Caco-2 (cell line): ENCODE measurements around the gene RIPOR3. TPM values are rescaled to one million over a fixed set of nuclear protein-coding genes. Genes with fewer than 3 reads are reported as not detected.
A peak's percentile ranks its signal among the peaks of the same experiment; 100 is the strongest.

ENCODE experiments used
- BruUV-seq: library from RNA; stranded (reverse); fragments of 400-500 nt; replicated peaks from 2 replicates; lab custom pipeline; 2021; lab: Mats Ljungman, UMichigan
- CTCF ChIA-PET: fragments of 300-600 bp; sonication (Branson Sonifier 250); formaldehyde crosslinking; loops from one replicate; lab custom pipeline; 2022; ENCODE audit warnings: antibody characterized with exemption; lab: Charles Lee
- POLR2A ChIA-PET: fragments of 300-600 bp; sonication (Branson Sonifier 250); formaldehyde crosslinking; loops from one replicate; lab custom pipeline; 2022; ENCODE audit warnings: antibody characterized with exemption; lab: Charles Lee
- DNase-seq, 2 experiments: peaks; one replicate each; pipeline versions ENCODE4 v3.0.0 to v3.0.0-alpha.2; 2020 to 2022
- H3K27me3 ChIP-seq: replicated peaks from 2 replicates; pipeline ENCODE4 v1.6.0; 2011; ENCODE audit warnings: low read length; ENCODE audit not compliant: control insufficient read depth, insufficient read depth
- H3K36me3 ChIP-seq: 2 replicates; pipeline ENCODE4 v1.5.1; 2011; ENCODE audit warnings: low read length; ENCODE audit not compliant: control insufficient read depth, insufficient read depth
- H3K4me1 ChIP-seq: fragments of 250-450 bp; sonication (Bioruptor Pico); 2 replicates; pipeline ENCODE4 v1.5.1; 2020; ENCODE audit warnings: mild to moderate bottlenecking
- H3K4me3 ChIP-seq: 2 replicates; pipeline ENCODE4 v1.5.1; 2011; ENCODE audit warnings: low read depth, mild to moderate bottlenecking, control low read depth, low read length
- H3K9me3 ChIP-seq: fragments of 250-450 bp; sonication (Bioruptor Pico); 2 replicates; pipeline ENCODE4 v1.5.1; 2020; ENCODE audit warnings: mild to moderate bottlenecking, moderate library complexity
- H3K27ac Mint-ChIP-seq: one replicate; pipeline ENCODE4 v1.8.0; 2022; ENCODE audit warnings: mixed read lengths; ENCODE audit not compliant: unreplicated experiment
- H3K27me3 Mint-ChIP-seq: one replicate; pipeline ENCODE4 v1.8.0; 2022; ENCODE audit warnings: mixed read lengths; ENCODE audit not compliant: insufficient read depth, unreplicated experiment
- H3K36me3 Mint-ChIP-seq: one replicate; pipeline ENCODE4 v1.8.0; 2022; ENCODE audit warnings: mild to moderate bottlenecking, mixed read lengths; ENCODE audit not compliant: insufficient read depth, unreplicated experiment
- H3K4me1 Mint-ChIP-seq: one replicate; pipeline ENCODE4 v1.8.0; 2022; ENCODE audit warnings: low read depth, mixed read lengths; ENCODE audit not compliant: unreplicated experiment
- H3K4me3 Mint-ChIP-seq: one replicate; pipeline ENCODE4 v1.8.0; 2022; ENCODE audit warnings: mild to moderate bottlenecking, moderate library complexity, mixed read lengths; ENCODE audit not compliant: unreplicated experiment
- H3K9me3 Mint-ChIP-seq: one replicate; pipeline ENCODE4 v1.8.0; 2022; ENCODE audit warnings: mixed read lengths; ENCODE audit not compliant: unreplicated experiment
- CTCF ChIP-seq, 2 experiments: fragments of 200-600 bp in 1 of 2; IDR thresholded peaks; 1 replicate in 1 of 2; 2 replicates in 1 of 2; pipeline versions ENCODE4 v1.5.1 to v1.8.0; 2011 to 2022; ENCODE audit warnings: antibody characterized with exemption in 1 of 2, control low read depth in 1 of 2, inconsistent platforms in 1 of 2, low read depth in 1 of 2, low read length in 1 of 2, mild to moderate bottlenecking in 1 of 2, moderate library complexity in 1 of 2; ENCODE audit not compliant: insufficient read depth in 1 of 2, severe bottlenecking in 1 of 2, unreplicated experiment in 1 of 2
- intact Hi-C: fragments of 100-400 bp; cut with micrococcal nuclease; formaldehyde crosslinking; loops from one replicate; pipeline ENCODE4 v1.10.0; 2022; ENCODE audit not compliant: unreplicated experiment
- total RNA-seq: library from RNA; stranded (reverse); gene quantifications from 2 replicates; pipeline ENCODE4 v1.2.3, GENCODE V29; 2022

Gene RIPOR3
- total RNA-seq, 1 experiment from 2014 or later: 0.18 TPM

- Mint-ChIP-seq H3K36me3 (no peaks in the 10 kb centered on the region), H3K27ac (no peak overlapping the region)
- CTCF ChIA-PET: interaction anchor here (0.7 to 2.0 kb wide), 3 partner anchors 9 to 121 kb away, joined by 3 to 7 read pairs (median 3); no protein-coding TSS in a partner anchor
Observed at GRCh38 chr20:50617022-50617421, 74.3 kb downstream of the RIPOR3 start.

GRCh38 chr20:50615407-50615806, 75.9 kb downstream of the RIPOR3 start:
- TF ChIP-seq CTCF (IDR thresholded peaks at IDR 0.05; ENCODE audit: insufficient read depth in 1 of 2, low read depth in 1 of 2, low read length in 1 of 2, severe bottlenecking in 1 of 2, unreplicated experiment in 1 of 2): no peak
- H3K27ac Mint-ChIP-seq: peak overlapping the region; percentile 1
- no peaks in the 10 kb centered on the region for H3K9me3 Mint-ChIP-seq
- H3K4me3 ChIP-seq: no peak overlapping the region
- no peaks in the 10 kb centered on the region for H3K36me3 ChIP-seq
- CTCF ChIA-PET: interaction anchor here (0.6 kb wide), 1 partner anchor 19 kb away, joined by 7 read pairs; no protein-coding TSS in a partner anchor
- H3K36me3 Mint-ChIP-seq: no peaks in the 10 kb centered on the region
- POLR2A ChIA-PET: no interaction called here
- no TSS peak for BruUV-seq
- H3K4me3 Mint-ChIP-seq: no peak overlapping the region
- H3K4me1 ChIP-seq: no peaks in the 10 kb centered on the region
- no peaks in the 10 kb centered on the region for H3K4me1 Mint-ChIP-seq
- no peak for DNase-seq
- H3K27me3 ChIP-seq: no peaks in the 10 kb centered on the region
- intact Hi-C loops: no loop called here
- H3K9me3 ChIP-seq: no peaks in the 10 kb centered on the region
- H3K27me3 Mint-ChIP-seq: no peaks in the 10 kb centered on the region

More at GRCh38 chr20:50617022-50617421, 74.3 kb downstream of the RIPOR3 start:
- Mint-ChIP-seq H3K4me3 (no peak overlapping the region), H3K4me1 (no peaks in the 10 kb centered on the region), H3K9me3 (no peaks in the 10 kb centered on the region), H3K27me3 (no peaks in the 10 kb centered on the region)
- H3K36me3 ChIP-seq: no peaks in the 10 kb centered on the region
- no TSS peak for BruUV-seq
- peaks cover 5% of the 10 kb centered on the region; the same call in 1 of the 2 replicates for H3K9me3 ChIP-seq
- no peaks in the 10 kb centered on the region for H3K4me1 ChIP-seq
- POLR2A ChIA-PET: no interaction called here
- no peaks in the 10 kb centered on the region for H3K27me3 ChIP-seq
- no peak for DNase-seq
- intact Hi-C loops: no loop called here
- H3K4me3 ChIP-seq: no peak overlapping the region
- TF ChIP-seq CTCF (IDR thresholded peaks at IDR 0.05; ENCODE audit: insufficient read depth in 1 of 2, low read depth in 1 of 2, low read length in 1 of 2, severe bottlenecking in 1 of 2, unreplicated experiment in 1 of 2): no peak

DNA sequence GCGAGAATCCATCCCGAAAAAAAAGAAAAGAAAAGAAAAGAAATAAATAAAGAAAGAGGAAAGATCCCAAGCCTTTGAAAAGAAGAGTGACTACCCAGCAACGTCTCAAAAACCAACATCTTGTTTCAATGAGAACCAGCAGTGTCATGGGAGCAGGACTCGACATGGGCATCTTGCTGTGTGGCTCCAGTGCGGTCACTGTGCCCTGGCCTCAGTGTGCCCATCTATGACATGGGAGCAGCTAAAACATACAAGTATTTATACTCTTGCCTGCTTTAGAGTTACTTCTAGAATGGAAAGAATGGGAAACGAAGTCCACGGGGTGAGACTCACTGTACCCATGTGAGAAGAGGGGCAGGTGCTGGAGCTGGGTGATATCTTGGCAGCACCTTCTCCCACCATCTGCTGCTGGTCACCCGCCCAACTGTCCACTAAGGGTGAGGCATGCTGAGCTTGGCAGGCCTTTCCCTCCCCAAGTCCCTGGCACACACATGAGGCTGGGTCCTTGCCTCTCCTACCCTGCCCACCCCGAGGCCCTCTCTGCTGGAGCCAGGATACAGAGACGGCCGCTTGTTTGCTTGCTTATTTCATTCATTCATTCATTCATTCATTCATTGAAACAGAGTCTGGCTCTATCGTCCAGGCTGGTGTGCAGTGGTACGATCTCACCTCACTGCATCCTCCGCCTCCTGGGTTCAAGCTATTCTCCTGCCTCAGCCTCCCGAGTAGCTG, 77.7 kb downstream of the RIPOR3 start:
- DNase-seq: no peak
- H3K36me3 ChIP-seq: no peaks in the 10 kb centered on the region
- no TSS peak for BruUV-seq
- no peaks in the 10 kb centered on the region for H3K4me1 Mint-ChIP-seq
- TF ChIP-seq CTCF (IDR thresholded peaks at IDR 0.05; ENCODE audit: insufficient read depth in 1 of 2, low read depth in 1 of 2, low read length in 1 of 2, severe bottlenecking in 1 of 2, unreplicated experiment in 1 of 2): no peak
- no peak overlapping the region for H3K27ac Mint-ChIP-seq
- H3K4me3 Mint-ChIP-seq: no peak overlapping the region
- no peaks in the 10 kb centered on the region for H3K36me3 Mint-ChIP-seq
- H3K9me3 Mint-ChIP-seq: no peaks in the 10 kb centered on the region
- H3K27me3 ChIP-seq: no peaks in the 10 kb centered on the region
- H3K27me3 Mint-ChIP-seq: no peaks in the 10 kb centered on the region
- no peak overlapping the region for H3K4me3 ChIP-seq
- ChIA-PET POLR2A (no interaction called here), CTCF (no interaction called here)
- no peaks in the 10 kb centered on the region for H3K4me1 ChIP-seq
- intact Hi-C loops: no loop called here
- H3K9me3 ChIP-seq: no peaks in the 10 kb centered on the region
